ENCODE results near the gene GSX2.

GRCh38 chr4:54073271-54073880 is 26.6 kb upstream of the GSX2 start:
- TF ChIP-seq POLR2A (IDR thresholded peaks at IDR 0.05; ENCODE audit: low read length) (no peak), GATA1 (IDR thresholded peaks at IDR 0.05; ENCODE audit: low read depth, low read length) (no peak)

Measured in erythroblast (primary cell).